Measurements from ENCODE around the gene GEMIN7.
A peak's percentile ranks its signal among the peaks of the same experiment; 100 is the strongest.

GEMIN7 gene

GRCh38 chr19:45035755-45036154 lies 43.3 kb upstream of the GEMIN7 start:
- TF ChIP-seq YY1 (IDR thresholded peaks at IDR 0.05; ENCODE audit: low read depth) = no peak
- no peak for TF ChIP-seq FOXM1 (IDR thresholded peaks at IDR 0.05; ENCODE audit: borderline replicate concordance, low read depth)
- TF ChIP-seq EGR1 (IDR thresholded peaks at IDR 0.05) = no peak
- no peak for TF ChIP-seq MAX (IDR thresholded peaks at IDR 0.05)
- TF ChIP-seq ZBTB7A (IDR thresholded peaks at IDR 0.05; ENCODE audit: low read depth) = no peak
- TF ChIP-seq RAD21 (IDR thresholded peaks at IDR 0.05; ENCODE audit: low read depth) = no peak
- TF ChIP-seq, protein P1, sequence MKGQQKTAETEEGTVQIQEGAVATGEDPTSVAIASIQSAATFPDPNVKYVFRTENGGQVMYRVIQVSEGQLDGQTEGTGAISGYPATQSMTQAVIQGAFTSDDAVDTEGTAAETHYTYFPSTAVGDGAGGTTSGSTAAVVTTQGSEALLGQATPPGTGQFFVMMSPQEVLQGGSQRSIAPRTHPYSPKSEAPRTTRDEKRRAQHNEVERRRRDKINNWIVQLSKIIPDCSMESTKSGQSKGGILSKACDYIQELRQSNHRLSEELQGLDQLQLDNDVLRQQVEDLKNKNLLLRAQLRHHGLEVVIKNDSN (IDR thresholded peaks at IDR 0.05) = no peak
- TF ChIP-seq TAF1 (IDR thresholded peaks at IDR 0.05; ENCODE audit: low read depth) = no peak
- TF ChIP-seq EP300 (IDR thresholded peaks at IDR 0.05; ENCODE audit: borderline replicate concordance) = no peak
- TF ChIP-seq TEAD4 (IDR thresholded peaks at IDR 0.05) = no peak
- TF ChIP-seq, protein P2, sequence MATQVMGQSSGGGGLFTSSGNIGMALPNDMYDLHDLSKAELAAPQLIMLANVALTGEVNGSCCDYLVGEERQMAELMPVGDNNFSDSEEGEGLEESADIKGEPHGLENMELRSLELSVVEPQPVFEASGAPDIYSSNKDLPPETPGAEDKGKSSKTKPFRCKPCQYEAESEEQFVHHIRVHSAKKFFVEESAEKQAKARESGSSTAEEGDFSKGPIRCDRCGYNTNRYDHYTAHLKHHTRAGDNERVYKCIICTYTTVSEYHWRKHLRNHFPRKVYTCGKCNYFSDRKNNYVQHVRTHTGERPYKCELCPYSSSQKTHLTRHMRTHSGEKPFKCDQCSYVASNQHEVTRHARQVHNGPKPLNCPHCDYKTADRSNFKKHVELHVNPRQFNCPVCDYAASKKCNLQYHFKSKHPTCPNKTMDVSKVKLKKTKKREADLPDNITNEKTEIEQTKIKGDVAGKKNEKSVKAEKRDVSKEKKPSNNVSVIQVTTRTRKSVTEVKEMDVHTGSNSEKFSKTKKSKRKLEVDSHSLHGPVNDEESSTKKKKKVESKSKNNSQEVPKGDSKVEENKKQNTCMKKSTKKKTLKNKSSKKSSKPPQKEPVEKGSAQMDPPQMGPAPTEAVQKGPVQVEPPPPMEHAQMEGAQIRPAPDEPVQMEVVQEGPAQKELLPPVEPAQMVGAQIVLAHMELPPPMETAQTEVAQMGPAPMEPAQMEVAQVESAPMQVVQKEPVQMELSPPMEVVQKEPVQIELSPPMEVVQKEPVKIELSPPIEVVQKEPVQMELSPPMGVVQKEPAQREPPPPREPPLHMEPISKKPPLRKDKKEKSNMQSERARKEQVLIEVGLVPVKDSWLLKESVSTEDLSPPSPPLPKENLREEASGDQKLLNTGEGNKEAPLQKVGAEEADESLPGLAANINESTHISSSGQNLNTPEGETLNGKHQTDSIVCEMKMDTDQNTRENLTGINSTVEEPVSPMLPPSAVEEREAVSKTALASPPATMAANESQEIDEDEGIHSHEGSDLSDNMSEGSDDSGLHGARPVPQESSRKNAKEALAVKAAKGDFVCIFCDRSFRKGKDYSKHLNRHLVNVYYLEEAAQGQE (IDR thresholded peaks at IDR 0.05; ENCODE audit: low read depth) = no peak
- TF ChIP-seq CREB1 (IDR thresholded peaks at IDR 0.05; ENCODE audit: low read depth) = no peak
- TF ChIP-seq CEBPB (IDR thresholded peaks at IDR 0.05) = no peak
- TF ChIP-seq TCF12 (IDR thresholded peaks at IDR 0.05; ENCODE audit: low read depth) = no peak

DNA sequence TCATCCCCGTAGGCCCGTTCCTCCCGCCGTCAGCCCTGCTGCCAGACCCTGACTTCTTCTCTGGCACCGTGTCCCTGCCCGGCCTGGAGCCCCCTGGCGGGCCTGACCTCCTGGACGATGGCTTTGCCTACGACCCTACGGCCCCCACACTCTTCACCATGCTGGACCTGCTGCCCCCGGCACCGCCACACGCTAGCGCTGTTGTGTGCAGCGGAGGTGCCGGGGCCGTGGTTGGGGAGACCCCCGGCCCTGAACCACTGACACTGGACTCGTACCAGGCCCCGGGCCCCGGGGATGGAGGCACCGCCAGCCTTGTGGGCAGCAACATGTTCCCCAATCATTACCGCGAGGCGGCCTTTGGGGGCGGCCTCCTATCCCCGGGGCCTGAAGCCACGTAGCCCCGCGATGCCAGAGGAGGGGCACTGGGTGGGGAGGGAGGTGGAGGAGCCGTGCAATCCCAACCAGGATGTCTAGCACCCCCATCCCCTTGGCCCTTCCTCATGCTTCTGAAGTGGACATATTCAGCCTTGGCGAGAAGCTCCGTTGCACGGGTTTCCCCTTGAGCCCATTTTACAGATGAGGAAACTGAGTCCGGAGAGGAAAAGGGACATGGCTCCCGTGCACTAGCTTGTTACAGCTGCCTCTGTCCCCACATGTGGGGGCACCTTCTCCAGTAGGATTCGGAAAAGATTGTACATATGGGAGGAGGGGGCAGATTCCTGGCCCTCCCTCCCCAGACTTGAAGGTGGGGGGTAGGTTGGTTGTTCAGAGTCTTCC lies 41.5 kb upstream of the GEMIN7 start:
- TF ChIP-seq MAX (IDR thresholded peaks at IDR 0.05) = no peak
- no peak for TF ChIP-seq ZBTB7A (IDR thresholded peaks at IDR 0.05; ENCODE audit: low read depth)
- TF ChIP-seq CREB1 (IDR thresholded peaks at IDR 0.05; ENCODE audit: low read depth) = no peak
- TF ChIP-seq, protein P2 (IDR thresholded peaks at IDR 0.05; ENCODE audit: low read depth) = no peak
- TF ChIP-seq TAF1 (IDR thresholded peaks at IDR 0.05; ENCODE audit: low read depth) = no peak
- TF ChIP-seq, protein P1 (IDR thresholded peaks at IDR 0.05) = no peak
- TF ChIP-seq TCF12 (IDR thresholded peaks at IDR 0.05; ENCODE audit: low read depth) = no peak
- no peak for TF ChIP-seq NFIC (IDR thresholded peaks at IDR 0.05)
- no peak for TF ChIP-seq TEAD4 (IDR thresholded peaks at IDR 0.05)
- TF ChIP-seq FOXM1 (IDR thresholded peaks at IDR 0.05; ENCODE audit: borderline replicate concordance, low read depth) = no peak
- TF ChIP-seq CEBPB (IDR thresholded peaks at IDR 0.05) = no peak
- no peak for TF ChIP-seq EP300 (IDR thresholded peaks at IDR 0.05; ENCODE audit: borderline replicate concordance)

DNA sequence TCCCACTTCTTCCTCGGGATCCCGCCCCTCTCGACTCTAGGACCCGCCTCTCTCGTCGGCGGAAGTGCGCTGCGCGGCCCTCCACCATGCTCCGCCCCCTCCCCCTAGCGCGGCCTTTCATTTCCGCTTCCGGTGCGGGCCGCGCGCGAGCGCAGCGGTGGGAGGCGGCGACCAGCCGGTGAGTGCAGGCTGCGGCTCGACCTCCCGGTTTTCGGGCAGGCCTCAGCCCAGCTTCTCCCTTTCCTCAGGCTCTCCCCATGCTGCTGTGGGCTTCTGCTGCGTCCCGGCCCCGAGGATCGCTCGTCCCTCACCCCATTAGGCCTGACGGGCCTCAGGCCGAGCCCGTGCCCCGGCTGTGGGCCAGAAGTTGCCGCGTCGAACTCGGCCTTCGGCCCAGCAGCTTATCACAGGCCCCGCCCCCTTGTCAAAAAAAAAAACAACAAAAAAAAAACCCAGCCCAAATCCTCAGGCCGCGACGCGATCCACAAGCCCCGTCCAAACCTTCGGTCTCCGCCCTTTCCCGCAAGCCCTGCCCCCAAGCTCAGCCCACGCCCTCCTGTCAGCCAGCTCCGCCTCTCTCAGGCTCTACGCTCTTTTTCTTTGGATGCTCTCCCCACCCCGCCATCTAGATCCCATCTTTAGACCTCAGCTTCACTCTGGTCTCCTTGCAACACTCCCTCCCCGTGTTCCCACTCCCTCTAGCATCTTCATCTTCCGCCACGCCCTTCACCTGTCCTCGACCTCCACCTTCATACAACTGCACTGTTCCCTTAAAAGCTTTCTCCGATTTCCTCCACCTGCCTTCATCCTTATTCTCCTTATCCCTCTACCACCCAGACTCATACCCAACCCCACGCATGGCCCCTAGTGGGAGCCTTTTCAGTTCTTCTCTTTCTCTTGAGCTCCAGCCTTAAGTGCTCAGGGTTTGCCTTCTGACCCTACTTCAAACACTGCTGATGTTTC lies 39.8 kb upstream of the GEMIN7 start, which contains the start of gene CLASRP:
CLASRP (plus strand) TSS at position 115 of the 963 bp plus-strand sequence. CDS start 1,168 bp downstream, outside the sequence.
- TF ChIP-seq TAF1 (IDR thresholded peaks at IDR 0.05; ENCODE audit: low read depth) (peak; percentile 90), MAX (IDR thresholded peaks at IDR 0.05) (peak; percentile 80), FOXM1 (IDR thresholded peaks at IDR 0.05; ENCODE audit: borderline replicate concordance, low read depth) (no peak), CREB1 (IDR thresholded peaks at IDR 0.05; ENCODE audit: low read depth) (peak; percentile 52; the same call in 1 of the 2 replicates)

DNA sequence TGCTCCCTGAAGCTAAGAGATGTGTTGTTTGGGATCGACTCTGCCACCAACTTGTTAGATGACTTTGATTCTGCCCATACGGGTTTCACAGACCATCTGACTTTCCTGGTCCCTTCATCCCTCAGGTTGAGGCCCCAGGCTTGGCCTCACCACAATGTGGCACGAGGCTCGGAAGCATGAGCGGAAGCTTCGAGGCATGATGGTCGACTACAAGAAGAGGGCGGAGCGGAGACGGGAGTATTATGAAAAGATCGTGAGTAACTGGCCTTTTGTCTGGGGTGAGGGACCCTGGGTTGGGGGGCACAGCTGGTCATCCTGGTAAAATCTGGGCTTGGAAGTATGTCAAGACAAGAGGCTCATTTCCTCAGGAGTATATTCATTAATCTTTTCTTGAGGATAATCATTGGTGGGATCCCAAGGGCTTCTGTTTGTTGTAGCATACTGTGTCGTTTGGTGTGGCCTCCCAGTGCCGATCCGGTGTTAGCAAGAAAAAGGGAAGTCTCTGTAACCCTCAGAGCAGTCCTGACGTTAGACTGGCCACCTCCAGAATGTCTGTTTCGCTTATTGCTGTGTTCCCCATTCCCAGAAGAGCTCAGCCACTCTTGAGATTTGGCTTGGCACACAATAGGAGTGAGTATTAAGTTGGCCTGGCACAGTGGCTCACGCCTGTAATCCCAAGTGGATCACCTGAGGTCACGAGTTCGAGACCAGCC lies 38.8 kb upstream of the GEMIN7 start:
- TF ChIP-seq YY1 (IDR thresholded peaks at IDR 0.05; ENCODE audit: low read depth) (no peak), TAF1 (IDR thresholded peaks at IDR 0.05; ENCODE audit: low read depth) (no peak), EP300 (IDR thresholded peaks at IDR 0.05; ENCODE audit: borderline replicate concordance) (no peak), CREB1 (IDR thresholded peaks at IDR 0.05; ENCODE audit: low read depth) (no peak), RAD21 (IDR thresholded peaks at IDR 0.05; ENCODE audit: low read depth) (no peak), TEAD4 (IDR thresholded peaks at IDR 0.05) (no peak), NFIC (IDR thresholded peaks at IDR 0.05) (no peak), FOXM1 (IDR thresholded peaks at IDR 0.05; ENCODE audit: borderline replicate concordance, low read depth) (no peak), CEBPB (IDR thresholded peaks at IDR 0.05) (no peak), ZBTB7A (IDR thresholded peaks at IDR 0.05; ENCODE audit: low read depth) (no peak), EGR1 (IDR thresholded peaks at IDR 0.05) (no peak), TCF12 (IDR thresholded peaks at IDR 0.05; ENCODE audit: low read depth) (no peak)
- TF ChIP-seq, protein P1 (IDR thresholded peaks at IDR 0.05) = no peak
- TF ChIP-seq, protein P2 (IDR thresholded peaks at IDR 0.05; ENCODE audit: low read depth) = no peak
